WTC11 (cell line): Measurements from ENCODE around the gene SERF1B. TPM values are rescaled to one million over a fixed set of nuclear protein-coding genes. Genes with fewer than 3 reads are reported as not detected.
"Not testable (repeated sequence)": the region's sequence is repeated elsewhere in the genome, so short reads cannot be mapped to it uniquely, and the experiment has no call there.

ENCODE experiments used
- ATAC-seq: fragments of 200-7000 bp; cut with Tn5 transposase; 2 replicates; pipeline ENCODE4 v1.10.0; 2021; ENCODE audit warnings: mild to moderate bottlenecking, moderate library complexity
- Bru-seq: library from RNA; stranded (reverse); fragments of 400-500 nt; gene quantifications from one replicate; lab custom pipeline; 2021; lab: Mats Ljungman, UMichigan
- CTCF ChIA-PET: fragments of 300-600 bp; sonication (Branson Sonifier 250); formaldehyde crosslinking; loops from one replicate; lab custom pipeline; 2021; ENCODE audit warnings: antibody characterized with exemption; lab: Charles Lee
- POLR2A ChIA-PET: fragments of 350-600 bp; sonication (Branson Sonifier 250); formaldehyde crosslinking; loops from one replicate; lab custom pipeline; 2021; ENCODE audit warnings: antibody characterized with exemption; lab: Charles Lee
- DNase-seq: peaks from one replicate; pipeline ENCODE4 v3.0.0; 2021; ENCODE audit warnings: low spot score
- H3K27ac Mint-ChIP-seq: 2 replicates; pipeline ENCODE4 v1.8.0; 2021; ENCODE audit warnings: mixed read lengths
- H3K27me3 Mint-ChIP-seq: 2 replicates; pipeline ENCODE4 v1.8.0; 2021; ENCODE audit warnings: low read depth, mild to moderate bottlenecking, moderate library complexity, mixed read lengths
- H3K36me3 Mint-ChIP-seq: 2 replicates; pipeline ENCODE4 v1.8.0; 2021; ENCODE audit warnings: mixed read lengths
- H3K4me1 Mint-ChIP-seq: 2 replicates; pipeline ENCODE4 v1.8.0; 2022; ENCODE audit warnings: mixed read lengths
- H3K4me3 Mint-ChIP-seq: 2 replicates; pipeline ENCODE4 v1.8.0; 2021; ENCODE audit warnings: mild to moderate bottlenecking, moderate library complexity, mixed read lengths
- H3K9me3 Mint-ChIP-seq: 2 replicates; pipeline ENCODE4 v1.8.0; 2021; ENCODE audit warnings: mixed read lengths
- long read RNA-seq, 3 experiments: library from RNA in 1 of 3; library from capped mRNA in 1 of 3; library from polyadenylated mRNA in 1 of 3; unstranded in 2 of 3; stranded (forward) in 1 of 3; transcript quantifications; one replicate each; pipeline ENCODE4 v2.0.0, GENCODE V29; 2021
- total RNA-seq: library from RNA; stranded (reverse); gene quantifications from 3 replicates; pipeline ENCODE4 v1.2.3, GENCODE V29; 2021

The SERF1B gene
- total RNA-seq (58.9 to 67.1 TPM (median 60.4 TPM) in 3 replicates), Bru-seq, nascent RNA (percentile 49 among the genes with signal in this experiment)
- long read RNA-seq, experiment 1, transcript SERF1B-207 (3 exons, 433 nt), result minor isoform, 10 of 84 reads
- long read RNA-seq, experiment 1, transcript SERF1B-202 (3 exons, 703 nt), result major isoform, 56 of 84 reads
- long read RNA-seq, experiment 1, transcript SERF1B-201 (3 exons, 1,889 nt), result minor isoform, 5 of 84 reads
- long read RNA-seq, experiment 1, partial matches to known transcripts, result 2 of 84 reads
- long read RNA-seq, experiment 1, other reads (novel, unspliced or antisense), result 6 of 84 reads
- long read RNA-seq, experiment 2, transcript SERF1B-207 (3 exons, 433 nt), result minor isoform, 5 of 61 reads
- long read RNA-seq, experiment 2, transcript SERF1B-202 (3 exons, 703 nt), result major isoform, 46 of 61 reads
- long read RNA-seq, experiment 2, partial matches to known transcripts, result 1 of 61 reads
- long read RNA-seq, experiment 2, other reads (novel, unspliced or antisense), result 8 of 61 reads
- long read RNA-seq, experiment 3, transcript SERF1B-202 (3 exons, 703 nt), result major isoform, 12 of 27 reads
- long read RNA-seq, experiment 3, partial matches to known transcripts, result 4 of 27 reads
- long read RNA-seq, experiment 3, other reads (novel, unspliced or antisense), result 7 of 27 reads

DNA sequence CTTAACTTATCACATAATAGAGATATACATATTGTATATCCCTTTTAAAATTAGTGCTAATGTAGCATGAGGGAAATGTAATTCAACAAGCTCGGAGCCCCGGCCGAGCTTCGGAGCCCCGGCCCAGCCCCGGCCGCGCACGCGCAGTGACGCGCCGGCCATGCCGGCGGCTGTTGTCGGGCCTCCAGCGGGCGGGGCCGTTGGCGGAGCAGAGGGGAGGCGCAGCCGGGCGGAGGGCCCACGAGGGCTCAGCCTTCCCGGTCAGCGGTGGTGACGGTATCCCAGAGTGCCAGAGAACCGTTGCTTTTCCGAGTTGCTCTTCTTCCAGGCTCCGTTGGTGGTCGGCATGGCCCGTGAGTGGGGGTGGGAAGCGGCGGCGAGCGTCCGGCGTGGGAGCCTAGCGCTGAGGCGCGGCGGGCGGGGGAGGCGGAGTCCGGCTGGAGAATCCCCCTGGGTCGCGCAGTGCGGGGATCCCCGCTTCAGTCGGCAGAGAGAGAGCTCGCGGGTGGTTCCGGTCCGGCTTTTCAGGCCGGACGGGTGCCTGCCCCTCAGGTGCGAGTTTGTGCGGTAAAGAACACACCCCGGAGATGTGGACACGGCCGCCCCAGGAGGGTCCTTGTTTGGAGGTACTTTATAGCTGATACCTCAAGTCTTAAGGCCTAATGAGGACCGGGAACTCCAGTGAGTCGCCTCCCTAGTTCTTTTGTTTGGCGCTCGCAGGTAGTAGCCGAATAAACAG lies at the start of gene SERF1B:
Gene SERF1B, plus strand, starts transcription at position 146 of the 739 bp plus-strand sequence. Its CDS starts 201 bp downstream, at position 347.
- CTCF ChIA-PET, POLR2A ChIA-PET, DNase-seq, H3K36me3 Mint-ChIP-seq, H3K4me1 Mint-ChIP-seq, H3K4me3 Mint-ChIP-seq, H3K9me3 Mint-ChIP-seq, H3K27ac Mint-ChIP-seq, H3K27me3 Mint-ChIP-seq: not testable (repeated sequence)
- peak; percentile 94 for ATAC-seq

DNA sequence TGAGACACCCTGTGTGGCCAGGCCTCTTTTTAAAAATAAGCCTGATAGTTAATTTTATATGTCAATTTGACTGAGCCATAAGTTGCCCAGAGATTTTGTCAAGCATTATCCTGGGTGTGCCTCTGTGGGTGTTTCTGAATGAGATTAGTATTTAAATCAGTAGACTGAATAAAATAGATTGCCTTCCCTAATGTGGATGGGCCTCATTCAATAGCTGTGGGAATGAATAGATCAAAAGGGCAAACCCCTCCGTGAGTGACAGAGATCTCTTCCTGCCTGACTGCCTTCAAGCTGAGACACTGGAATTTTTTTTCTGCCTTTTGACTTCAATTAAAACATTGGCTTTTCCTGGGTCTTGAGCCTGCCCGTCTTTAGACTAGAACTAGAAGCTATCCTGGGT lies 33.3 kb upstream of the SERF1B start:
- H3K27me3 Mint-ChIP-seq, H3K9me3 Mint-ChIP-seq, H3K4me3 Mint-ChIP-seq, DNase-seq, CTCF ChIA-PET, POLR2A ChIA-PET, H3K27ac Mint-ChIP-seq, H3K4me1 Mint-ChIP-seq, H3K36me3 Mint-ChIP-seq: not testable (repeated sequence)
- ATAC-seq, result peak; percentile 56

DNA sequence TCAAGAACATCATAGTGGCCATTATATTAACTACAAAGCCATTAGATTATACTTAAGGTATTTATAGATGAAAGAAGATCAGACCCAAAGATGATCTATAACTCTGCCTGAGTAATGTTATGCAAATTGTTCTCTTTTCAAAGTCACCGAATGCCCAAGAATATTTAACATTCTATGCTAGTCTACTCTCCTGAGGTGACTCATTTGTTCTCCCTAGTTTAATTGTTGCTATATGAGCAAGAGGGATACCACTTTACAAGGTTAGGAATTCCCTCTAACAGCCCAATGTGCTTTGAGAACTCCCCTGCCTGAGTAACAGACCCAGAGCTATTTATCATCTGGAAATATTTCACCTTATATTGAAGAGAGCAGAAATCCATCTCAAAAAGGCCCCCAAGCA lies 29.5 kb upstream of the SERF1B start:
- H3K36me3 Mint-ChIP-seq, POLR2A ChIA-PET, H3K4me1 Mint-ChIP-seq, H3K27ac Mint-ChIP-seq, CTCF ChIA-PET, H3K4me3 Mint-ChIP-seq, H3K27me3 Mint-ChIP-seq, H3K9me3 Mint-ChIP-seq, DNase-seq: not testable (repeated sequence)
- peak; percentile 72 for ATAC-seq

GRCh38 chr5:70020660-70021059 lies 4.4 kb upstream of the SERF1B start:
- H3K9me3 Mint-ChIP-seq, ATAC-seq, DNase-seq, H3K27me3 Mint-ChIP-seq, POLR2A ChIA-PET, H3K27ac Mint-ChIP-seq, H3K4me1 Mint-ChIP-seq, H3K4me3 Mint-ChIP-seq, CTCF ChIA-PET, H3K36me3 Mint-ChIP-seq: not testable (repeated sequence)

DNA sequence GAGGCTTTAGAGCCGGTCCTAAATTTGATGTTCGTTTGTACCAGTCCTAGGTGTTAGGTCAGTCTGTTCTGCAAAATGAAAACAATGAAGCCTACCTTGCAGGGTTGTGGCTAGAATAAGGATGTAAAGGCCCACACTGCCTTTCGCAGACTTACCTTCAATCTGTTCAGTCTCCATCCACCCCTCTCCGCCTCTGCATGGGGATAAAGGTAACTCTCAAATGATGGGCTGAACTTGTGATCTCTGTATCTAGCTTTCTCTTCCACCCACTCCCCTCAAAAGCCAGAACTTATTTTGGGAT lies 744 bp downstream of the SERF1B start:
- H3K36me3 Mint-ChIP-seq, H3K4me1 Mint-ChIP-seq, DNase-seq, H3K4me3 Mint-ChIP-seq, H3K27ac Mint-ChIP-seq, CTCF ChIA-PET, H3K27me3 Mint-ChIP-seq, H3K9me3 Mint-ChIP-seq, POLR2A ChIA-PET: not testable (repeated sequence)
- ATAC-seq, result peak; percentile 43

DNA sequence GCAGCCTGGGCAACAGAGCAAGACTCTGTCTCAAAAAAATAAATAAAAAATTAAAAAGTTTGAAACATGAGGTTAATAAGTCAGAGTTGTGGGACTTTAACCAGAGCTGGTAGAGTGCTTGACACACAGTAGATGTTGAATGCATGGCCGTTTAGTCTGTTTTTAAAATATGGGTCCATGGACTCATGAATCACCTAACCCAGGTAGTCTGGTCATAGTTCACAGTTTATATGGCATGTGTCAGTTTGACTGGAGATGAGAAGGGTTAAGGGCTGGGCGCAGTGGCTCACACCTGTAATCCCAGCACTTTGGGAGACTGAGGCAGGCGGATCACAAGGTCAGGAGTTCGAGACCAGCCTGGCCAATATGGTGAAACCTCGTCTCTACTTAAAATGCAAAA lies 6.2 kb downstream of the SERF1B start:
- DNase-seq, H3K4me3 Mint-ChIP-seq, H3K27me3 Mint-ChIP-seq, H3K36me3 Mint-ChIP-seq, POLR2A ChIA-PET, H3K9me3 Mint-ChIP-seq, CTCF ChIA-PET, H3K27ac Mint-ChIP-seq, ATAC-seq, H3K4me1 Mint-ChIP-seq: not testable (repeated sequence)

DNA sequence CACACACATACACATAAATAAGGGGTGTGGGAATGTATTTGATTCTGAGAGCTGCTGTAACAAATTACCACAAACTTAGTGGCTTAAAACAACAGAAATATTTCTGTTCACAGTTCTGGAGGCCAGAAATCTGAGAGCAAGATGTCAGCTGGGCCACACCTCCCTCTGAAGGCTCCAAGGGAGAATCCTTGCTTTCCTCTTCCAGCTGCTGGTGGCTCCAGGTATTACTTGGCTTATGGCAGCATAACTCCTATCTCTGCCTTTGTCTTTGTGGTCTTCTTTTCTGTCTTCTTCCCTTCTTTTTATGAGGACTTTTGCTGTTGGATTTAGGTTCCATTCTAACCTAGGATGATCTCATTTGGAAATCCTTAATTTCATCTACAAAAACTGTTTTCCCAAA lies 16.4 kb downstream of the SERF1B start:
- H3K4me3 Mint-ChIP-seq, POLR2A ChIA-PET, DNase-seq, CTCF ChIA-PET, H3K9me3 Mint-ChIP-seq, H3K36me3 Mint-ChIP-seq, H3K27ac Mint-ChIP-seq, H3K27me3 Mint-ChIP-seq, H3K4me1 Mint-ChIP-seq: not testable (repeated sequence)
- peak; percentile 66; the same call in 1 of the 2 replicates for ATAC-seq

GRCh38 chr5:70049790-70050142 lies 24.7 kb downstream of the SERF1B start:
- peak; percentile 38 for ATAC-seq
- H3K27me3 Mint-ChIP-seq, POLR2A ChIA-PET, H3K36me3 Mint-ChIP-seq, CTCF ChIA-PET, H3K27ac Mint-ChIP-seq, DNase-seq, H3K4me1 Mint-ChIP-seq, H3K4me3 Mint-ChIP-seq, H3K9me3 Mint-ChIP-seq: not testable (repeated sequence)

DNA sequence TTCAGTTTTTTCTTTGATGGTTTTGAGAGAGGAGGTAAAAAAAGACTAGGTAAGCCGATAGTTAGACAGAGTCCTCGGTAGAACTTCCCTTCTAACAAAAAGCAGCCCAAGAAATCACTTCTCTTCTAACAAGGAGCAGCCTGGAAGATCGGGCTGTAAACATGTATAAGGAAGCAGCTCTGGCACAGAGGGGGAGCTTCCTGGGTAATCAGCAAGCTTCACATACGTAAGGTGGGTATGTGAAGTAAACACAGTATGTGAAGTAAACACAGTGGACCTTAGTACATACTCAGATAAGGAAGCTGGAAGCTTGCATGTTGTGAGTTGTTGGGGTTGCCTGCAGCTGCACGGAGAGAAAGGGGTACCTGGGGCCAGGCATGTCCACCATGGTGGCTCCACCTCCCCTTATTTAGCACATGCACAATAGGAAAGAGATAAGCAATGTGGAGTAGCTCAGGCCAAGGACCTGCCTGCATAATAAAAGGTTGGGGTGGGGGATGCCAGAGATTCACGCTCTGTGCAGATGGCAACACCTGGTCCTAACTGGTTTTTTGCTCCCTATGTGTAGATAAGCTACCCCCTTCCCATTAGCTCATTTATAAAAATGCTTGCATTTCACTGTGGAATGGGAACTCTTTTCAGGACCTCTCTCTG lies 31.4 kb downstream of the SERF1B start:
- not testable (repeated sequence) for H3K27ac Mint-ChIP-seq

GRCh38 chr5:70057140-70057539 lies 32.1 kb downstream of the SERF1B start:
- DNase-seq, CTCF ChIA-PET, H3K27me3 Mint-ChIP-seq, H3K4me3 Mint-ChIP-seq, H3K4me1 Mint-ChIP-seq, H3K27ac Mint-ChIP-seq, H3K9me3 Mint-ChIP-seq, ATAC-seq, POLR2A ChIA-PET, H3K36me3 Mint-ChIP-seq: not testable (repeated sequence)

More for the DNA sequence above, 31.4 kb downstream of the SERF1B start:
- ATAC-seq, result peak; percentile 89
- H3K9me3 Mint-ChIP-seq, H3K27me3 Mint-ChIP-seq, POLR2A ChIA-PET, H3K36me3 Mint-ChIP-seq, DNase-seq, H3K4me3 Mint-ChIP-seq, CTCF ChIA-PET, H3K4me1 Mint-ChIP-seq: not testable (repeated sequence)

- DNase-seq, H3K4me1 Mint-ChIP-seq, CTCF ChIA-PET, ATAC-seq, H3K27ac Mint-ChIP-seq, H3K36me3 Mint-ChIP-seq, H3K4me3 Mint-ChIP-seq, POLR2A ChIA-PET, H3K27me3 Mint-ChIP-seq, H3K9me3 Mint-ChIP-seq: not testable (repeated sequence)
Measured at GRCh38 chr5:70077632-70078031, 52.6 kb downstream of the SERF1B start.

- H3K4me3 Mint-ChIP-seq, H3K27ac Mint-ChIP-seq, H3K9me3 Mint-ChIP-seq, CTCF ChIA-PET, DNase-seq, H3K4me1 Mint-ChIP-seq, H3K27me3 Mint-ChIP-seq, POLR2A ChIA-PET, H3K36me3 Mint-ChIP-seq: not testable (repeated sequence)
- peak; percentile 99 for ATAC-seq
Measured at GRCh38 chr5:70088907-70089464, 63.9 kb downstream of the SERF1B start.
